HG02938 (cell line): ENCODE measurements around the gene WDR4.
"Not testable (repeated sequence)": the region's sequence is repeated elsewhere in the genome, so short reads cannot be mapped to it uniquely, and the experiment has no call there.

Experiments used
- ATAC-seq: cut with Tn5 transposase; IDR thresholded peaks from one replicate; pipeline ENCODE4 v1.9.1; 2021; ENCODE audit warnings: mild to moderate bottlenecking, moderate library complexity; ENCODE audit not compliant: unreplicated experiment

Gene WDR4

GRCh38 chr21:42878993-42879787, at the start of gene WDR4:
TSS of gene WDR4 (minus strand) at chr21:42879539. CDS start at chr21:42879495, 44 bp downstream.
- ATAC-seq, result peak; percentile 82

GRCh38 chr21:42927474-42928200, 48.3 kb upstream of the WDR4 start:
- ATAC-seq, result not testable (repeated sequence)

GRCh38 chr21:42925114-42925926, 46.0 kb upstream of the WDR4 start, which contains the start of gene ERVH48-1:
TSS of gene ERVH48-1 (minus strand) at chr21:42925630. CDS start at chr21:42919006, 6,624 bp downstream.
- ATAC-seq, result no peak

- ATAC-seq, result no peak
These were observed 45.1 kb upstream of the WDR4 start for GRCh38 chr21:42924433-42924751.

- ATAC-seq, result no peak
These were observed 44.5 kb upstream of the WDR4 start for GRCh38 chr21:42923553-42924432.

GRCh38 chr21:42922918-42923317, 43.6 kb upstream of the WDR4 start:
- ATAC-seq, result no peak

GRCh38 chr21:42921927-42922326, 42.6 kb upstream of the WDR4 start:
- no peak for ATAC-seq

- ATAC-seq, result no peak
These were observed 39.0 kb upstream of the WDR4 start for GRCh38 chr21:42918291-42918690.

- no peak for ATAC-seq
These were observed 34.1 kb upstream of the WDR4 start for GRCh38 chr21:42913476-42913875.

GRCh38 chr21:42911920-42912319, 32.6 kb upstream of the WDR4 start:
- ATAC-seq, result not testable (repeated sequence)

- not testable (repeated sequence) for ATAC-seq
These were observed 29.1 kb upstream of the WDR4 start for GRCh38 chr21:42908484-42908883.

- no peak for ATAC-seq
These were observed 26.9 kb upstream of the WDR4 start for GRCh38 chr21:42906233-42906632.

- no peak for ATAC-seq
These were observed 25.9 kb upstream of the WDR4 start for GRCh38 chr21:42905195-42905594.

GRCh38 chr21:42903817-42904216, 24.5 kb upstream of the WDR4 start:
- ATAC-seq, result no peak

GRCh38 chr21:42900446-42900845, 21.1 kb upstream of the WDR4 start:
- ATAC-seq, result no peak

GRCh38 chr21:42892931-42893755, 13.8 kb upstream of the WDR4 start, which contains the start of gene NDUFV3:
TSS of gene NDUFV3 (plus strand) at chr21:42893309. CDS start at chr21:42893334, 25 bp downstream.
- peak; percentile 86 for ATAC-seq

GRCh38 chr21:42892582-42892930, 13.2 kb upstream of the WDR4 start:
- ATAC-seq, result no peak

GRCh38 chr21:42887326-42887725, 8.0 kb upstream of the WDR4 start:
- no peak for ATAC-seq

- no peak for ATAC-seq
These were observed 4.6 kb upstream of the WDR4 start for GRCh38 chr21:42883921-42884320.
